Nucleus accumbens (tissue), 56 donors: ENCODE results near the gene CYLD.
A peak's percentile ranks its signal among the peaks of the same experiment; 100 is the strongest.

ENCODE experiments used
- DNase-seq, 56 donors: peaks; one replicate each; lab custom pipeline; 2025; lab: John Stamatoyannopoulos, UW

The CYLD gene

GRCh38 chr16:50839920-50840729 lies 98.2 kb downstream of the CYLD start:
- peak in 3 of 56 donors; percentile 10 to 14 (median 14) for DNase-seq

DNA sequence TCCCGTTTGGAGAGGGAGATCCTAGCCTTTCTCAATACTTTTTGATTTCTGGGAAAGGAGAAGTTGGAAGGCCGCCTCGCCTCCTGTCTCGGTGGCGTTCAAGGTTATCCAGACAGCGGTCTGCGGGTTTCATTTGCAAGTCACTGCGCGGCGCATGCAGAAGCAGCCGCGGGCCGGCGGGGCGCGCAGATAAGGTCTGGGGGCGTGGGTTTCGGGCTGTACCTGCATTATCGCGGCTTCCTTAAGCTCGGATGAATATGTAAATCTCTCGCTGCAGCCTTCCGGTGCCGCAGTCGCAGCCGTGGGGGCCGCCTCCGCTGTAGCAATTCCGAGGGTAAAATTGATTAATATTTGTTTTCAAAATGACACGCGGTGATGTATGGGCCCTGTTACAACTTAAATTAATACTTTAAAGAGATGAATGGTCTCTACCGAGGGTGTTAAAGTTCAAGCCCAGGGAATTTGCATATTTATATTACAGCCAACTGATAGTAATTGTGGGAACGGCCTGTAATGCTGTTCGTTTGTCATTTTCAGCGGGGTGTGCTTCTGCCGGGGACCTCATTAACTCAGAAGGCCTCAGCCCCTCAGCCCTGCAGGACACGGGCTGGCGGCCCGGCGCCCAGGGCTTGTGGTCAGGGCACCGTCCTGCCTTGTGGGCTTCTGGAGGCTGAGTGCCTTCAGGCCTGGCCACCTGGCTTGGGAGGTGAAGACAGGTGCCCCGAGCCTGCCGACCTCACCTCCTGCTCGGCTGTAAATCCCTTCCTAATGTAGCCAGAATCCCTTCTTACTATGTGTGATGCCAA lies 99.4 kb downstream of the CYLD start:
- DNase-seq: peak in 2 of 56 donors; percentile 9 to 27

- no peak for DNase-seq
These were observed 100.2 kb downstream of the CYLD start for GRCh38 chr16:50842013-50842505.

- DNase-seq: no peak
These were observed 100.7 kb downstream of the CYLD start for GRCh38 chr16:50842589-50842988.

DNA sequence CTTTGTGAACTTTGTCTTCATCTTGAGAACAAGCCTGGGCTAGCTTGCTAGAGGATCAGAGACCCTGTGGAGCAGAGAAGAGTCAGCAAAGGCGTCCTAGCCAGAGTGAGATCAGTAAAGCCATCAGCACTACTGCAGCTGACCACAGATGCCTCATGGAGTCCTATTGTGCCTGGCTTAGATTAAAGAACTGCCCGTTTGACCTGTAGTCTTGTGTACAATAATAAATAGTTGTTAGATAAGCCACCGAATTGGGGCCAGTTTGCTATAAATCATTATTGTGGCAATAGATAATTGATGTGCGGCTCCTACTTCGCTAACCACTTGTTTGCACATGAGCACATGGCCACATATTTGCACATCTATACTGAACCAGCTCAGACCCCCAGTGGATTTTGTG lies 103.0 kb downstream of the CYLD start:
- no peak for DNase-seq

DNA sequence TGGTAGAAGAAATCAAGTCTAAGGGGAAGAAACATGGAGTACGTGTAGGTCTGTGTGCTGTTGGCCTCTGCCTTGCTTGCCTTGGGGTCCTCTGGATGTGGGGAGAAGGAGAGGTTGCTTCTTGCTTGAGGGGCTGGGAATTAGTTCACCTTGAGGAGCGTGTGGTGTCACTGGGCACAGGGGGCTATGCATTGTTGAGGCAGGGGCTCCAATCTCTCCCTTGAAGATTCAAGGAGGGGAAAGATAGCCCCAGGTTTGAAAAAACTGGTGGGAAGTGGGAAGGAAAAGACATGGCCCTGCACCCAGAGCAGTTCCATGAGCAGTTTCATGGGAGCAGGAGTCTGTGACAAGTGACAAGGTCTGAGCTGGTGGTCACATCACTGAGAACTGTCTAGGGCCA lies 103.4 kb downstream of the CYLD start:
- no peak for DNase-seq

- DNase-seq: no peak
These were observed 104.6 kb downstream of the CYLD start for GRCh38 chr16:50846511-50846910.

GRCh38 chr16:50847166-50847565 lies 105.3 kb downstream of the CYLD start:
- no peak for DNase-seq

- DNase-seq: no peak
These were observed 107.0 kb downstream of the CYLD start for GRCh38 chr16:50848755-50849514.
